Activated effector memory CD4-positive, alpha-beta T cell treated with Interleukin-2 at 50 U/mL for 16 hours (primary cell): ENCODE results near the gene SLC2A1.

Source experiments
- DNase-seq: peaks from one replicate; pipeline ENCODE4 v3.0.0-alpha.2; 2020

The SLC2A1 gene

DNA sequence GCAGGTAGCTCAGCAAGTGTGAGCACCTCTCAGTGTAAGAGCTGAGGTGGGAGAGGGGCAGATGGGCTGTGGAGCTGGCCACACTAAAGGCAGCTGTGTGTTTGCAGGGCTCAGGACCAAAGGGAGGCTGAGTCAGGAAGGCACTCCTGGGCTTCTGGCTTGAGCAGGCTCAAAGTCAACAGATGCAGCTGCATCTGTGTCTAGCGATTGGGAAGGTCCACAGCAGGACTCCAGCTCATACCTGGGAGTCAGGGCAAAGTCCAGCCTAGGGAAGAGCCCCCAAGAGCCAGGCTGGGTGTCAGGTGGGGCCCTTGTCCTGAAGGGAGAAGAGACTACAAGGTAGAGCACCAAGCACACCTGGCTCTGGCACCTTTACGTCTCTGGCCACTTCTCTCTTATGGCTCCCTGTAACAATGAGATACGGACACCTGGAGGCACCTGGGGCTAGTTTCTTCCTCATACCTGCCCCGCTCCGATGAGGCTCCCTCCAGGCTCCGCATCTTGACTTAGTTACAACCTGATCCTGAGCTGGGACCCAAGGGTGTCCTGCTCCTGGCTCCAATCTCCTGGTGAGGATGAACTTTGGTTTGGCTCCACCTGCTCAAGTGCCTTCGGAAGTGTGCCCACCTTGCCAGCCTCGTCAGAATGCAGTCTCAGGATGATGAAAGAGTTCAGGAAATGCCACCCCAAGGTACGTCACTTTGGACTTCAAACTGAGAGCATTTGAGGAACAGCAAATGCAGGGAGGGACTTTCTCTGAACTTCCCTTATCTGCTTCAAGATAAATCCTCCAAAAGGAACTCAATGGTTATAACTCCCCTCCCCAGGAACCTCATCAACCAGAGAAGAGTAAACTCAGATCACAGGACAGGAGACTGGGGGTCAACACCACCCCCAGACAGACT, 21.5 kb upstream of the SLC2A1 start:
- DNase-seq = no peak

DNA sequence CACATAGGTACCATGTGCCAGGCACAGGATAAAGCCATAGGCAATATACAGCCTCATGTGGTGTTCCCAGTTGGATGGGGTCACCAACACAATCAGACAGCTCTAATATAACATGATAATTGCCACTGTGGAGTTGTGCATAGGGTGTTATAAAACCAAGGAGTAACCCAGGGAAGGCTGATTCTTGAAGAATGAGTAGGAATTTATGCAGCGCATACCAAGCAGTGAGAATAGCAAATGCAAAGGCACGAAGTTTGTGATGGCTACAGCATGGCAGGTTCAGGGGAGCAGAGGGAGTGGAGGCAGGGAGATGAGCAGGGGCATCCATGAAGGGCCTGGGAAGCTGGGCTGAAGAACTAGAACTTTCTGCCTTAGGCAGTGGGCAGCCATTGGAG, 20.4 kb upstream of the SLC2A1 start:
- DNase-seq = no peak

DNA sequence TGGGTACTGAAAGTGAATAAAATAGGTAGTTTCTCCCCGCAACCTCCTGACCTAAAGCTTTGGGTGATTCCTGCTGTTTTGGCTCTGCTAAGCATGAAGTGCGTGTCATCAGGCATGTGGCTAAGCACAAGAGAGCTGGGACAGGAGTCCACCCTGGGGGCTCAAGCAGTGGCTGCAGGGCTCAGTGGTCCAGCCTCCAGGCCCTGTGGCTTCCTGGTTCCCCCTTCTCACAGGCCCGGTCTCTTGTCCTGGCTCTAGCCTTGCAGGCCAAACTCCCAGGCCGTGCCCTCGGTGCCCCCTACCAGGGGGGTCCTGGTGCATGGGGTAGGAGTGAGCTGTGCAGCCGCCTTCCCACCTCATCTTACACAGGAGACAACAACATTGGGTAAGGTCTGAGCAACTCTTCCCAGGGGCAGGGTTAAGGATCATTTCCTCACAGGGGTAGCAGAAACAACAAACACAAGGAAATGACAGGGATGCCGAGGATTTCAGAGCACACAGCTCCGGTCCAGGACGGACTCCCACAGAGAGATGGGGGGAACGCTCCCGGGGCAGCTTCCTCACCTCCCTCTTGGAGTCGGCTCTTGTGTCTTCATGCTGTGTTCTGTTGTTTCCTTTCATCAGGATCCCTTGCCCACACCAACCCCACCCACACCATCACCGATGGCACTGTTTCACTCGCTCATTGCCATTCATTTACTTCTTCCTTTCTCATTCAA, 19.8 kb upstream of the SLC2A1 start:
- no peak for DNase-seq

DNA sequence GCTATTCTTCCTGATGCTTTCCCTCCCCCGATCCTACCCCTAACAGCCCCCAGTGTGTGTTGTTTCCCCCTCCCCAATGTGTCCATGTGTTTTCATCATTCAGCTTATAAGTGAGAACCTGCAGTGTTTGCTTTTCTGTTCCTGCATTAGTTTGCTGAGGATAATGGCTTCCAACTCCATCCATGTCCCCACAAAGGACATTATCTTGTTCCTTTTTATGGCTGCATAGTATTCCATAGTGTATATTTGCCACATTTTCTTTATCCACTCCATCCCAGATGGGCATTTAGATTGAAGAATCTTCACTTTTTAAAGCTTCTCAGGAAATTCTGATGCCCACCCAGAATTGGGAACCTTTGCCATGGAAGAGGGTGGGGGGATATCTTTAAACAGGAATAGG, 19.0 kb upstream of the SLC2A1 start:
- DNase-seq = no peak

DNA sequence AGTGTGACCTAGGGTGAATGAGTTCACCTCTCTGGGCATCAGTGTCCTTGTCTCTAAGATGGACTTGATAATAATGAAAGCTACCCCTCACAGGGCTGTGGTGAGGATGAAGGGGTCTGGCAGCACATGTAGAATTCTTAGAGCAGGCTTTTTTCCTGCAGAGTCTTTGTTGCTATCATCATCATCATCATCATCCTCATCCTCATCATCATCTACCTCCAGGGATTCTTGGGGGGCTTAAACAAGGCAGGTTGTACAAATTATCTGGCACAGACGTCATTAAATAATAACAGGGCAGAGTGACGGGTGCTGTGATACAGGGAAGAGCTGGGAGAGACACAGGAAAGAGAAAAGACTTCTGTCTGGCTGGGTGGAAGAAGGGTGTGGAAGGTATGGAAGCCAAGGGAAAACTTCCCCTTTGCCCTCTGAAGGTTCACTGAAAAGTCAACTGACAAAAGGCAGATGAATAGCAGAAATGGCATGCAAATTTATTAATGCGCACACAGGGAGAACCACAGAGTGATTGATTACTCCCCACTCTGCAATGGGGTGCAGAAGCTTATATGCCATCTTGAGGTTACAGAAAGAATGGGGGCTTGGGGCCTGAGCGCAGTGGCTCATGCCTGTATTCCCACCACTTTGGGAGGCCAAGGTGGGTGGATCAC, 17.0 kb upstream of the SLC2A1 start:
- no peak for DNase-seq

DNA sequence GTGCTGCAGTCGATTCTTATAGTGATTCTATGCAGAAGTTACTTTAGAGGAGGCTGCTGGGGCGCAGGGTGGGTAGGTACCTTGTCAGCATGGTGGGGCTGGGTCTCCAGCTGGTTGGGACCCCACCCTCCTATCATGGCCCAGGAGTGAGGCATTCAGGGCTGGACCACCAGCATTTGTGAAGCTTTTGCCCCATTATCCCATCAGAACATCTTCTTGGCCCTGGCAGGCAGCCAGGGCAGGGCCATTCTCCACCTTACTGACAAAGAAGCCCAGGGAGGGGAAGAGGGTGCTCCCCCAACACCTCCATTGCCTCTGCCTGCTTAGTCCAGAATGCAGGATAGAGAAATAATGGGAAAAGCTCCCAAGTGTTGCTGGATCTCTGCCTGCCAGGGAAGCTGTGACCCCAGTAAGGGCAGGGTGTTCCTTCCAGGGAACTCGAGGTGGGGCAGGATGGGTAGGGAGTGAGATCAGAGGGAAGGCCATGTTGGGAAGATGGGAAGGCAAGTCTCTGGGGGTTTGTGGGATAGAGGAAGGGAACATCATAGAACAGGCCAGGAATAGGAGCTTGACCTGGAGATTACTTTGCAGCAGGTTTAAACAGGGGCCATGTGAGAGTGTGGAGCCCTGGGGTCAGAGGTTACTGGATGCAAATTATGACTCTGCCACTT, 16.2 kb upstream of the SLC2A1 start:
- no peak for DNase-seq

DNA sequence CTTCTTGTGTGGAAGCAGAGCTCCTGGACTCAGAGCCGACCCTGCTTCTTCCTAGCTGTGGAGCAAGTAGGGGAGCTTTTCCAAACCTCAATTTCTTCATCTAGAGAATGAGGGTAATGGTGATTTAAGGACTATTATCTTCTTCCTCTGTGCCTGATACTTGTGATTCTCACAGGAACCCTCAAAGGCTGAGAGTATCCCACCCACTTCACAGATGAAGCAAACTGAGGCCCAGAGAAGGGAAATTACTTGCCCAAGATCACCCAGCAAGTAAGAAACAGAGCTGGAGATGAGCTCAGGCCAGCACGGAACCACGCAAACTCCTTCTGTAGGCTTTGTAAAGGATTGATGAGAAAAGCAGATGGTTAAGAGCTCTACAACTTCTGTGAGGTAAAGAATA, 15.1 kb upstream of the SLC2A1 start:
- DNase-seq = no peak

DNA sequence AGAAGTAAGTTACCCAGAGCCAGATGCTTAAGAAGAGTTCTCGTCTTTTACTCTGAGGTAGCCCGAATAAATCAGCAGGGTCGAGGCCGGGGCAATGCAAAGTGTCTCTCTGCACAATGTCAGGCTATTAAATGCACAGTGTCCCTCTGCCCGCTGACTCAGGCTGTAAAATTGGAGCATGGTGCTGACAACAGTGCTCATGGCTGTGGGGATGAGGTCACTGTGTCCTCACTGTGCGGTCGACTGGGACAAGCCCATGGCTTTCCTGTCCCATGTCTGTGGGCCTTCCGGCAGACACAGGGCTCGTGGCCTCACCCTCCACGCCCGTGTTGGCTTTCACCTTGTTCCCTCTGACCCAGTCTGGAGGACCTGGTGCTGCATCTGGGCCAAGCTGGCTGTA, 14.6 kb upstream of the SLC2A1 start:
- no peak for DNase-seq

DNA sequence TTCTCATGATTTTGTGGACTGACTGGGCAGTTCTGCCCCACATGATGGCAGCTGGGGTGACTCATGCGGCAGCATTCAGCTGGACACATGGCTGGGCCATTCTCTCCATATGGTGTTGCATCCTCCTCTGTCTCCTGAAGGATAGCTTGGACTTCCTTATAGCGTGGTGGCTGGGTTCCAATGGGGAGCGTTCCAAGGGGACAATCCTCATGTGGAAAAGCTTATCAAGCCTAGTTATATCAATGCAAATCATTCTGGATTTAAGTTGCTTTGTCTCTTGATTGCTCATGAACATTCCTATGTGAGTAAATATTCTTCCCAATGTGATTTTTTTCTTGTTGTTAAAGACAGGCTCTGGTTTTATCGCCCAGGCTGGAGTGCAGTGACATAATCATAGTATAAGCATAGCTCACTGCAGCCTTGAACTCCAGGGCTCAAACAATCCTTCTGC, 13.2 kb upstream of the SLC2A1 start:
- DNase-seq = no peak

DNA sequence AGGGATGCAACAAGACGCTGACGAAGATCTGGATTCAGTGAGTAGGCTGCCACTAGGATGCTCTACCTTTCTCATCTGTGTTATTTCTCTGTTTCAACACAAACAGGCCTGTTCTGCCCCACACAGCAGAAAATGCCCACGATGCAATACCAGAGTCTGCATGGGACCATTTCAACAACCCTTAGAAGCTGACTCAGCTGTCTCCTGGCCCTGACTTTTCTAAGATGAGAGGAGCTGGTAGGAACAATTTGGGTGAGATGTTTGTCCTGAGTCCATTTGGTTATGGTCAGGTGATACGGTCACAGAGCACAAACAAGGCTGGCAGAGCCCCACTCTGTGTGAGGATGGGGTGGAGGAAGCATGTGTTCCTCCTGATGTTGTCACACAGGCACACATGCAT, 11.5 kb upstream of the SLC2A1 start:
- DNase-seq = no peak

DNA sequence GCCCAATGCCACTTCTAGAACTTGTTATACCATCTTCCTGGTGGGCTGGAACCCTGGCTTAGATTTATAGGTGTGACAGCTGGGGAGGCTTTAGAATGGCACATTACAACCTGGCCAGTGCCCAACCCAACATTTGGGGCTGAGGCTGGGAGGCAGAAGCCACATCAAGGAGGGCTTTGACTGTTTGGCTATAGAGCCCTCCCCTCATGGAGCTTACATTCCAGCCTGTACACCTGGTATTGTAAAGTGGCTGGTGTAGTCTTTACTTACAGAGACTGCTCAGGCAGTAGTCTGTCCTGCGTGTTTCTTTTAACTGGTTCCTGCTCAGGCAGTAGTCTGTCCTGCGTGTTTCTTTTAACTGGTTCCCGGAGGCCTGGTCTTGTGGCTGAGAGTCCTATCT, 10.0 kb upstream of the SLC2A1 start:
- no peak for DNase-seq

DNA sequence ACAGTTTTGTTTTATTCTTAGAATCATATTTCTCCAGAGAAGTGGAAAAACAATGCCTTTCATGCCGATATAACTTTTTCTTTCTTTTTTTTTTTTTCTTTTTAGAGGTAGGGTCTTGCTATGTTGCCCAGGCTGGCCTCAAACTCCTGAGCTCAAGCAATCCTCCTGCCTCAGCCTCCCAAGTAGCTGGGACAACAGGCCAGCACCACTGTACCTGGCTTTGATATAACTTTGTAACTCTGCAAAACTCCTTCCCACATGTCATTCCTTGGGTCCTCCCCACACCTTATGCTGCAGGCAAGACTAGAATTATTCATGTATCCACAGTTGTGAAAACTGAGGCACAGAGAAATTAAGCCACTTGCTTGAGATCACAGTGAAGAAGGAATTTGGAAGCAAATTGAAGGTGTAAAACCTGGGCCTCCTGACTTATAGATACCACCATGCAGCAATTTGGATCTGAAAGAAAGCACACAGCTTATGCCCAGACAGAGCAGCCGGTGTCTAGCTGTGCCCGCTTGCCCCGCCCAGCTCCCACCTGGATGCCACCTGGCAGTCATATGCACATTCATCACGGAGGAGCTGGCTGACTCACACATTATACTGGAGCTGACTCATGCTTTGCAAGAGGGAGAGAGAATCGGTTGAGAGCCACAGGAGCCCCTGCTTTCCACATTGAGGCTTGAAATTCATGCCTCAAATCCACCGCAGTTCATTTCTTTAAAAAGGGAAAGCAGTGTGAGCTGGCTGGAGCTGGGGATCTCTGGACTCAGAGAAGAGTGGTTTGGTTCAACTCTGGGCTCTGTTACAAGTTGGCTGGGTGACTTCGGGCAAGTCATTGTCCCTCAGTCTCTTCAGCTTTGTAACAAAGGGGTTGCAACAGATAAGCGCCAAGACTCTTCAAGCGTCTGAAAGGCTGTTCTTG, 8.3 kb upstream of the SLC2A1 start:
- DNase-seq = no peak

DNA sequence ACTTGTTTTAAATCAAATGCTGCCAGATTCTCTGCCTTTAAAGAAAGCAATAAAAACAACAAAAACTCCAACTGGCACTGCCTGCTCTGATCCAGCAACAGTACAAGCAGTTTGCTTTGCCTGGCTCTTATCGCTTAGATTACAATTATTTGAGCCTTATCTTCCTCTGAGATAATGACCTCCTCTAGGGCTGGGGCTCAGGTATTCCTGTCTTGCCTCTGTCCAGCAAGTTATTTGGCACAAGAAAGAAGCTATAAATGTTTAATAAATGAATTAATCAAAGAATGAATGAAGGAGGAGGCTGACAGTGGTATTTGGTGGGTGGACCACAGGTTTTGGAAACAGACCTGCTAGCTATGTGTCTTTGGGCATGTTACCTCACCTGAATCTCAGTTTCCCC, 6.7 kb upstream of the SLC2A1 start:
- DNase-seq = no peak

DNA sequence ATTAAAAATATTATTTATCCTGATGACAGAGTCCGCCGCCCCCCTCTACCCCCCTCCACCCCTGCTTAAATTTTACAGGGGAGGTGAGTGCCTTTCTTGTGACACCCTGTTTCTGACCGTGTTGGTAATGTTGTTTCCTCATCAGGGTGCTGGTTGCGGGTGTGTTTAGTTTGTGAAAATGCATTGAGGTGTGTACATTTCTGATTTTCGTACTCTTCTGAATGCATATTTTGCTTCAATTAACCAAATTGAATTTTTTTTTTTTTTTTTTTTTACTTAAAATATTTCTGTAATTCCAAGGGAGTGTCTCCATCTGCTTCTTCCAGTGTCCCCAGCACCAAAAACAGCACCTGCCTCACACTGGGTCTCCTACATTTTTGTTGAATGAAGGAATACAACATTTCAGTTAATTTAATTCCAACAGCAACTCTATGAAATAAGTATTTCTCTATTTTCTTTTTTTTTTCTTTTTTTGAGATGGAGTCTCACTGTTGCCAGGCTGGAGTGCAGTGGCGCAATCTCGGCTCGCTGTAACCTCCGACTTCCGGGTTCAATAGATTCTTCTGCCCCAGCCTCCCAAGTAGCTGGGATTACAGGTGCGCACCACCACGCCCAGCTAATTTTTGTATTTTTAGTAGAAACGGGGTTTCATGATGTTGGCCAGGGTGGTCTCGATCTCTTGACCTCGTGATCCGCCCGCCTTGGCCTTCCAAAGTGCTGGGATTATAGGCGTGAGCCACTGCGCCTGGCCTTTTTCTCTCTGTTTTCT, 5.6 kb upstream of the SLC2A1 start:
- no peak for DNase-seq

DNA sequence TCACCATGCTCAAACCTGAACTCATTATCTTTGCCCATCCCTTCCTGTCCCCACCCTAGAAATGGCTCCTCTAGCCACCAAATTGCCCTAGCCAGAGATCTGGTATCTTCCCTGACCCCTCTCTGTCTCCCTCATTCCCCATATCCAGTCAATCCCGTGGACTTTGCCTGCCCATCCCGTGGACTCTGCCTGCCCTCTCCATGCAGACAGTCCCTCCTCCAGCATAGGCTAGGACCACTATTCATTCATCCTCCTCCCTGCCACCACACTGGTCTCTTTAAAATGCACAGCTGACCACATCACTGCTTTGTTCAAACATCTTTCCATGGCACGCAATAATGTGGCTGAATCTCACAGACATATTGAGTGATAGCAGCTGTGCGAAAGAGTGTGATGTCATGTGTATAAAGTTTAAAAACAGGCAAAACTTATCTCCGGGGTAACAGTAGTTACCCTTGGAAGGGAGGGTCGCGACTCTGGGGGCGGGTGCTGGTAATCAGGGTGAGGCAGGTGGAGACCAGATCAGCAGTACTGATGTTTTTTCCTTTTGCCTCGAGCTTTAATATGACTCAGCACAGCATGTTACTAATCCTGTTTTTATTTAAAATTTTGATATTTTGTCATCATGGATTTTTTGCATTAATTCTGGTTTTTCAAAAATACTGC, 4.8 kb upstream of the SLC2A1 start:
- no peak for DNase-seq

DNA sequence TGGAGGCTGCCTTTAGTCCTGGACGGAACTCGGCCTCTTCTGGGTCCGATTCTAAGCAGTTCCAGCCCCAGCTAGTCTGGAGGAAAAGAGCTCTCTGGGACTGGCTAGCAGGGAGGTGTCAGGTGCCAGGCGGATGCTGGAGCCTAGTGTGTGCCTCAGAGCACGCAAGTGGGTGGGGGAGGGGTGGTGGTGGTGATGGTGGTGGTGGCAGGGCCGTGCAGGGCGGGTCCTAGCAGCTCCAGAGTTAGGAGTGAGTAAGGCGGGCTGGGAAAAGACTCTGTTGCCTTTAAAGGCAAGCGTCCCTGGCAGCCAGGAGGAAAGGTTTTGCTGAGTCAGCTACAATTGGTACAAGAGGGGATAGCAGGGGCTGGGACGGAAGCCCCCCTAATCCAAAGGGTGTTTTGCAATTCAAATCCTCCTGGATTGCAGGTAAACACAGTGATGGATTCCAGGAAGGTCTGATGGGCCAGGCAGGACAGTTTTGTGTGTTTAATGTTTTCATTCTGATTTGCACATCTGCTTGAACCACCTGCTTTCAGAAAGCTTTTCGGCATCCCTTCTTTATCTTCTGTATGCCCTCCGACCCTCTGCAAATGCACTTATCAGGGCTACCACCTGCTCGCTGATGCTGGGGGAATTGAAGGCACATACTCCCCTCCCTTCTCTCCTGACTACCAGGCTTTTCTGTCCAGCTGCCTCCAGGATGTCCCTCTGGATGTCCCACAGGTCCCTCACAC, 4.1 kb upstream of the SLC2A1 start:
- DNase-seq = no peak

DNA sequence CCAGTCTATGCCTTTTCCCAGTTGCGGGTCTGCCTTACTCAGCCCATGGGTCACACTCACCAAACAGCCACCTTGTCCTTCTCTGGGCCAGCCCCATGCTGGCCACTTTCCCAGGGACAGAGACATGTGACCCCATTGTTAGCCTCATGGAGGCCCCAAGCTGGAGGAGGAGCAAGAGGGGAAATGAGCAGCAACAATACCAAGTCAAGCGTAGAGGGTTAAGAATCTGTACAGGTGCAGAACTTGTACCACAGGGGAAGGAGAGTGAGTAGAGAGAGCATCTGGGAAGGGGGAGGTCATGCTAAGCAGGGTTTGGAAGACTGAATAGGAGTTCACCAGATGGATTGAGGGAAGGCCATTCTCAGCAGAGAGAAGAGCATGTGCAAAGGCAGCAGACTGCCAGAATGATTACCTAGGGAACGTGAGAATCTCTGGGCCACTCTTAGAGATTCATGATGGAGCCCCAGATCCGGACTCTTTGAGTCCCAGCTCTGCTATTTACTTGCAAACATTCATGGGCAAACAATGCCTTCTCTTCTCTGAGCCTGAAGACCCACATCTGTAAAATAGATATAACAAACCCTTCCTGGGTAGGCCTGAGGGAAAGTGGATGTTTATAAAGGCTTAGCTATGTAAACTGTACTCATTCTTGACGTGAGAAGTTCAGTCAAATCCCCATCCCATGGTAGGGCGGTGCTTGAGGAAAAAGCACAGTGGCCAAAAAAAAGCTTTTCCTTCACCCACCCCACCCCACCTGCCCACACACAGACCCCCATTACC, 2.8 kb upstream of the SLC2A1 start:
- no peak for DNase-seq

DNA sequence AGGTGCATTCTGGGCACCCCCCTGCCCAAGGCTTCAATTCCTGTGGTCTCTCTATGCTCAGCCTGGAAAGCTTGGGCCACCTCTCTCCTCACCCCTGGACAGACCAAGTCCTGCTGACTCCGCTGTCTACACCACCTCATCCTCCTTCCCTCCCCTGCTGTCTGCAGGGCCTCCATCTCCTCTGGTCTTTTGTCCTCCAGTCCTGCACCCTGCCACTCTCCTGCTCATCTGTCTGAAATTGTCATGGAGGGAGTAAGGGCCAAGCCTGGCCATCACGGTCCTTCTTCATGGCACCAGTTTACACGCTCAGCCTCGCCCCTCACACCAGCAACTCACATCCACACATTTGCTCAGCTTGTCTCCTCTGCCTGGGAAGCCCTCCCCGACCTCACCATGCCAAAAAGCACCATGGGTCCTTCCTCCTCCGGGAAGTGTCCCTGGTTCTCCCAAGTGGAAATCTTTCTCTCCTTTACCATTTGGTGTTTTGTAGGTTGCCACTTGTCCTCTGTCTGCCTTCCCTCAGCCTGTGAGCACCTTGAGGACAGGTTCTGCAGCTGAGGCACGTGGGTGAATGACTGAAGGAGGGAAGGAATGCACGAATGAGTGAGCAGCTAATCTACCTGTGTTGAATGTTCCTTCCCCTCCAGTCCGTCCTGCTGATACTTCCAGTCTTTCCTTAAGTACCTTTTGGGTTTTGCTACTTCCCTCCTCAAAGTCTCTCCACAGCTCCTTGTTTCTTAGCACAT, 2.1 kb upstream of the SLC2A1 start:
- no peak for DNase-seq

DNA sequence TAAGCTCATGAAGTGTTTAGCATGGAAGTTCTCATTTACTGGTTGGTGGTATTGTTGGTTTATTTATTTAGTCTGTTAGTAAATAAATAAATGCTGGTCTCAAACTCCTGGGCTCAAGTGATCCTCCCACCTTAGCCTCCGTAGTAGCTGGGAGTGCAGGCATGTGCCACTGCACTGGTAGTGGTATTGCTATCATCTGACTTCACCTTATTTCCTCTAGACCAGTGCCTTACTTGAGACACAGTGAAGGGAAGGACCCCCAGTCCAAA, 1.4 kb upstream of the SLC2A1 start:
- no peak for DNase-seq
